Neuron (in vitro differentiated cells): ENCODE measurements around the gene FAM98B.

Source experiments
- H2AFZ ChIP-seq: one replicate; pipeline ENCODE4 v1.6.1; 2013; ENCODE audit warnings: low read depth, mild to moderate bottlenecking, inconsistent platforms, low read length, moderate library complexity
- H3K27me3 ChIP-seq: one replicate; pipeline ENCODE4 v1.6.1; 2013; ENCODE audit warnings: low read length; ENCODE audit not compliant: insufficient read depth
- H3K36me3 ChIP-seq: one replicate; pipeline ENCODE4 v1.6.1; 2013; ENCODE audit warnings: low read length; ENCODE audit not compliant: insufficient read depth
- H3K4me1 ChIP-seq: one replicate; pipeline ENCODE4 v1.6.1; 2013; ENCODE audit warnings: low read length; ENCODE audit not compliant: insufficient read depth
- H3K4me3 ChIP-seq: 2 replicates; pipeline ENCODE4 v1.5.1; 2013; ENCODE audit warnings: mild to moderate bottlenecking, low read length, moderate library complexity
- H3K9me3 ChIP-seq: one replicate; pipeline ENCODE4 v1.6.1; 2013; ENCODE audit warnings: low read length

FAM98B gene

DNA sequence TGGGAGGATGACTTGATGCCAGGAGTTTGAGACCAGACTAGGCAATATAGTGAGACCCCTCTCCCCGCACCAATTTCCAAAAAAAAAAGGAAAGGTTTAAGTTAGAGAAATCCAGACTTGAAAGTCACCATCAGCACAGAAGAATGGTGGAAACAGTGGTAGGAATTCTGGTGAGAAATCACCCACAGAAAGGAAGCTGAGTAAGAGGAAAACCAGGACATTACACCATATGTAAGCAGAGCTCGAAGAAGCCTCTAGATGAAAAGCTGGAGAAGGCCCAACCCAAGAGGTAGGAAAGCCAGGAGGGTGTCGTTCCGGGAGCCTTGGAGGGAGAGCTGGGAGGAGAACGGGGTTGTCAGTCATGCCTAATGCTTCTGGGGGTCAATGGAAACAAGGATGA, 70.2 kb downstream of the FAM98B start:
- H3K27me3 ChIP-seq = no peaks in the 10 kb centered on the region
- no peaks in the 10 kb centered on the region for H3K9me3 ChIP-seq
- H3K4me1 ChIP-seq = peaks cover 11% of the 10 kb centered on the region
- no peaks in the 10 kb centered on the region for H3K36me3 ChIP-seq
- no peak overlapping the region for H2AFZ ChIP-seq
- H3K4me3 ChIP-seq = no peak overlapping the region

- Histone ChIP-seq H3K9me3 (no peaks in the 10 kb centered on the region), H3K27me3 (no peaks in the 10 kb centered on the region), H3K4me1 (peaks cover 4% of the 10 kb centered on the region), H2AFZ (no peak overlapping the region), H3K36me3 (no peaks in the 10 kb centered on the region), H3K4me3 (no peak overlapping the region)
Measured at GRCh38 chr15:38525489-38525888, 71.6 kb downstream of the FAM98B start.

- Histone ChIP-seq H2AFZ (no peak overlapping the region), H3K9me3 (no peaks in the 10 kb centered on the region)
Measured at GRCh38 chr15:38526158-38526557, 72.2 kb downstream of the FAM98B start.

GRCh38 chr15:38528294-38528693, 74.4 kb downstream of the FAM98B start:
- no peak overlapping the region for H3K4me3 ChIP-seq
- H3K27me3 ChIP-seq = no peaks in the 10 kb centered on the region
- no peaks in the 10 kb centered on the region for H3K36me3 ChIP-seq
- no peaks in the 10 kb centered on the region for H3K9me3 ChIP-seq
- H3K4me1 ChIP-seq = peaks cover 11% of the 10 kb centered on the region
- H2AFZ ChIP-seq = no peak overlapping the region

More at GRCh38 chr15:38526158-38526557, 72.2 kb downstream of the FAM98B start:
- Histone ChIP-seq H3K27me3 (no peaks in the 10 kb centered on the region), H3K36me3 (no peaks in the 10 kb centered on the region), H3K4me1 (peaks cover 4% of the 10 kb centered on the region), H3K4me3 (no peak overlapping the region)

- Histone ChIP-seq H3K9me3 (no peaks in the 10 kb centered on the region), H3K4me3 (no peak overlapping the region), H3K4me1 (peaks cover 17% of the 10 kb centered on the region), H2AFZ (no peak overlapping the region), H3K36me3 (no peaks in the 10 kb centered on the region), H3K27me3 (no peaks in the 10 kb centered on the region)
Measured at GRCh38 chr15:38530113-38530512, 76.2 kb downstream of the FAM98B start.

- no peaks in the 10 kb centered on the region for H3K27me3 ChIP-seq
- H3K9me3 ChIP-seq = no peaks in the 10 kb centered on the region
- no peak overlapping the region for H2AFZ ChIP-seq
- H3K4me3 ChIP-seq = no peak overlapping the region
- H3K36me3 ChIP-seq = no peaks in the 10 kb centered on the region
- peaks cover 17% of the 10 kb centered on the region for H3K4me1 ChIP-seq
Measured at GRCh38 chr15:38531509-38531908, 77.6 kb downstream of the FAM98B start.

- H3K9me3 ChIP-seq = no peaks in the 10 kb centered on the region
- H2AFZ ChIP-seq = no peak overlapping the region
- H3K4me3 ChIP-seq = no peak overlapping the region
- H3K27me3 ChIP-seq = no peaks in the 10 kb centered on the region
- no peaks in the 10 kb centered on the region for H3K36me3 ChIP-seq
- H3K4me1 ChIP-seq = peaks cover 17% of the 10 kb centered on the region
Measured at GRCh38 chr15:38532728-38533127, 78.8 kb downstream of the FAM98B start.

GRCh38 chr15:38533416-38533915, 79.5 kb downstream of the FAM98B start:
- H3K36me3 ChIP-seq = no peaks in the 10 kb centered on the region
- no peak overlapping the region for H3K4me3 ChIP-seq
- no peak overlapping the region for H2AFZ ChIP-seq
- H3K9me3 ChIP-seq = no peaks in the 10 kb centered on the region
- H3K27me3 ChIP-seq = no peaks in the 10 kb centered on the region
- peaks cover 17% of the 10 kb centered on the region for H3K4me1 ChIP-seq

- Histone ChIP-seq H3K27me3 (no peaks in the 10 kb centered on the region), H3K4me1 (peaks cover 17% of the 10 kb centered on the region), H3K9me3 (no peaks in the 10 kb centered on the region), H3K4me3 (no peak overlapping the region), H3K36me3 (no peaks in the 10 kb centered on the region), H2AFZ (no peak overlapping the region)
Measured at GRCh38 chr15:38533926-38534325, 80.0 kb downstream of the FAM98B start.

GRCh38 chr15:38534691-38535090, 80.8 kb downstream of the FAM98B start:
- Histone ChIP-seq H3K4me3 (no peak overlapping the region), H2AFZ (no peak overlapping the region), H3K4me1 (peaks cover 17% of the 10 kb centered on the region), H3K36me3 (no peaks in the 10 kb centered on the region), H3K27me3 (no peaks in the 10 kb centered on the region), H3K9me3 (no peaks in the 10 kb centered on the region)

- no peak overlapping the region for H2AFZ ChIP-seq
- peaks cover 17% of the 10 kb centered on the region for H3K4me1 ChIP-seq
- no peak overlapping the region for H3K4me3 ChIP-seq
- H3K36me3 ChIP-seq = no peaks in the 10 kb centered on the region
- no peaks in the 10 kb centered on the region for H3K9me3 ChIP-seq
- H3K27me3 ChIP-seq = no peaks in the 10 kb centered on the region
Measured at GRCh38 chr15:38535491-38536200, 81.7 kb downstream of the FAM98B start.

DNA sequence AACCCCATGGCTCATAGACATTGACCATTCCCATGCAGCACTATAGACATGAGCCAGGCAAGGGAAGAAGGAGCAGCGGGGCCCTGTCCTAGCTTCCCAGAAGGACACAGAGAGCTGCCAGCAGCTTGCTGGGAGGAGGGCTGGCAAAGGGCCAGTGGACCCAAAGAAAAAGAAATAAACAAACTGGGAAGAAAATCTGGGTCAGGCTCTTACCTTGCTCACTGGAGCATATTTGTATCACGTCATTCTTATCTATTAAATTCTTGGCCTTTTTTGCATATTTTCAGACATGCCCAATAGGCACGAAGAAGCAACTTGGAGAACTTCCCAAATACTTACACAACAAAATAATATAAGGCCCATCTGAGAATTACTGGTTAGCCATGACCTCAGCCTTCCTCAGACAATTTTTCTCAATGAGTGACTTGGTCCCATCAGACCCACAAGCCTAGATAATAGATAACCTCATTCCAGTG, 82.3 kb downstream of the FAM98B start:
- no peak overlapping the region for H3K4me3 ChIP-seq
- no peaks in the 10 kb centered on the region for H3K9me3 ChIP-seq
- H3K36me3 ChIP-seq = no peaks in the 10 kb centered on the region
- H2AFZ ChIP-seq = no peak overlapping the region
- H3K27me3 ChIP-seq = no peaks in the 10 kb centered on the region
- peaks cover 17% of the 10 kb centered on the region for H3K4me1 ChIP-seq
